Inflammatory macrophage treated with lipopolysaccharide for 4 hours (primary cell): ENCODE results near the gene ADRA1B.

Experiments
- DNase-seq: peaks from one replicate; pipeline ENCODE4 v3.0.0-alpha.2; 2020

ADRA1B gene

DNA sequence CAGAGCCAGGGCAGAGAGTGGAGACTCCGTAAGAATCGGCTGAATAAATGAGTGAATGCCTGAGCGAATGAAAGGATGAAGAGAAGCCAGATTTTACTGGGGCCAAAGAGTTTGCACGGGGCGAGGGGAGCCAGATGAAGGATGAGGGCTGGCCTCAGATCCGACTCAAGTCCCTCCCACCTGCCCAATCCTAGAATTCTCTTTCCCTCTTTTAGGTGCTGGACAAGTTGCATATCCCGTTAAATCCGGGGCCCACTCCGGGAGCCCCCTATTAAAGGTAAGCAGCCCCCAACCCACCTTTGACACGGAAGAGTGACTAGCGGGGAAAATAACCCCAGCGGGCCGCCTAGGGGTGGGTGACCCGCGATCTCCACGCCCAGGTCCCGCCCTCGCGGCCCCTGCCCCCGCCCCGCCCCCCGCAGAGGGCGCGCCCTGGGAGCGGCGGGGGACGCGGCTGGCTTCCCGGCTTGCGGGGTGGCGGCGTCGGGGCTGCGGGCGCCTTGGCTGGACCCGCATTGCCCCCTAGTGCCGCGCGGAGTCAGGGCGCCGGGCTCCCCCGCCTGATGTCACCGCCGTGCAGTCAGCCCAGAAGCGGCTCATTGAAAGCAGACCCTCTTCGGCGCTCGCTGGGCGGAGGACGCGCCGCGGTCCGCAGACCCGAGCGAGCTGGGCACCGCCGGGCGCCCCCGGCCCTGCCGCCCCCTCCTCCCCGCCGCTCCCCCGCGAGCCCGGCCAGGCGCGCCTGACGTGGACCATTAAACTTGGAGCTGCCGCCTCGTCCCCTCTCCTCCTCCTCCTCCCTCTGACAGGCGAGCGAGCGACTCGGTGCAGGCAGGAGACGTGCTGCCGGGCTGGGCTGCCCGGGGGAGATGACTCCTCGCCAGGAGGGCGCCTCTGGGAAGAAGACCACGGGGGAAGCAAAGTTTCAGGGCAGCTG, at the start of gene ADRA1B:
TSS of gene ADRA1B (plus strand) at position 579 of the 937 bp plus-strand sequence. CDS start 424 bp downstream, outside the sequence.
- peak; percentile 65 for DNase-seq

DNA sequence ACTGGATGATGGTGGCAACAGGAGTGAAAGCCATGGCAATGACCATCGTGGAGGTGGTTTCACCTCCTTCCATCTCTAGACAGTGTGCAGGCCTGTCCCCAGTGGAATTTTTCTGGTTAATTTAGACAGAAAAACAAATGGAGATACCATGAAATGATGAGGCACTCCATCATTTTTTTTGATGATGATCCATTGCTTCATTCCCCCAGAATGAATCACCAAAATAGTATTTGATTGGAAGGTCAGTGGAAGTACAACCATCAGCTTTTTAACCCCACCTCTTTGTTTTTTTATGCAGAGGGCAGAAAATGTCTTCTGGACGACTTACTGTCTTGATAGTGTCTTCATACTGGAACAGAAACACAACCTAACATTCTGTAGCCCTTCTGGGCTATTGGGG, 42.6 kb upstream of the ADRA1B start:
- DNase-seq = no peak

DNA sequence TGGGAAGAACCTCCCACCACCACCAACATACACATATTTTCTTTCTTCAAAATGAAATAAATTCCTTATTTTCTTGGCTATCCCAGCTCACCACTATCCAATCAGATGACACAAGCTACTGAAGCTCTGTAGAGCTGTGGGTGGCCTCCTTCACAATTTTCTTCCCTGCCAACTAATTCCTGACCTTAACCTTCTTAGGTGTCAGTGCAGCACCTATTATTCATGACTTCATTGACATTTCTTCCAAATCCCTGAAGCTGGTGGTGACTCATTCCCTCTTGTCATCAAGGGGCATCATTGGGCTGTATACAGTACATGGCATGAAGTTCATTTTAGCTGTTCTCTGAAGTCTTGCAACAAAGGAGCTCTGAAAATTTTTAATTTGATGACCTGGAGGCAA, 42.0 kb upstream of the ADRA1B start:
- no peak for DNase-seq

GRCh38 chr5:159877016-159877415, 39.3 kb upstream of the ADRA1B start:
- no peak for DNase-seq

DNA sequence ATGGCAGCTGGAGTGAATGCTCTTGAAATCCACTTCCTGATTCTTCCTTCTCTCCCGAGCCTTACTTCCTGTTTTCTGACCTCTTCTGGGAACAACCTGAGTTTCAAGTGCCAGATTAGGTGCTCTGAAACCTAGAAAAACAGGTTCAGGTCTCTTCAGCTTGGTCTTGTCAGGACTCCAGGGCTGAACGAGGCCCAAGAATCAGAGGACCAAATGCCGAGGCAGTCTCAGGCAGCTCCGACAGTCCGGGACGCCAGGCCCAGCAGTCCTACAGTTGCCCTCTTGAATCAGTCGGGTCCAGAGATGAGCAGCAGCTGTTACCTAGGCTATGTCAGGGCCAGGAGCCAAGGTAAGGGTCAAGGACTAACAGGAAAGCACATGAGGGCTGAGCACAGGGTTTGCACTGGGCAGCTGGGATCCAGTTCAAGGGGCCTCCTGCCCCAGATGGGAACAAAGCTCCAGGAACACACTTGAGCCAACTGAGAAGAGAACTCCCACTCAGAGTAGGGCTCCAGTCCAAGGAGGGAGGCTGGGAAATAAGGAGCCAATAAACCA, 38.3 kb upstream of the ADRA1B start:
- DNase-seq = no peak

DNA sequence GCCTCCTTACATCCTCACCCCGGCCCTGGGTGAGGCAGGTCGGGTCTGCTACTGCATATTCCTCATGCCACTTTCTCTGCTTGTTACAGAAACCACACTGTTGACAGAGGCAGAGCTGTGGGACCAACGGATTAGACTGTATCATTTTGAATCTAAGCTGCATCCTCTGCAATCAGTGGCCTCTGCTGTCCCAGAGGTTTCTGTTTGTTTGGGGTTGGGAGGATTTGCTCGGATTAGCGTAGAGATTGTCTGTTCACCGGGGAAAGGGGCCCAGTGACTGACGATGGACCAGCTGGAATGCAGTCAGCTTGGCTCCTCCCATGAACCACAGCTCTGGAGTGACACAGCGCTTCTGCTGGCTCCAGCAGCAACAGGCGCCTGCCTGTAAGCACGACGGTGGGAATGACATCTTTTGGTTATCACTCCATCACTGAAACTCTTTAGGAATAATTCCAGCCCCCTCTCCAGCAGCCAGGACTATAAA, 37.3 kb upstream of the ADRA1B start:
- DNase-seq = no peak

- DNase-seq = no peak
Observed at GRCh38 chr5:159880676-159881075, 35.6 kb upstream of the ADRA1B start.

- no peak for DNase-seq
Observed at GRCh38 chr5:159881967-159882366, 34.3 kb upstream of the ADRA1B start.

GRCh38 chr5:159883522-159883950, 32.7 kb upstream of the ADRA1B start:
- no peak for DNase-seq

DNA sequence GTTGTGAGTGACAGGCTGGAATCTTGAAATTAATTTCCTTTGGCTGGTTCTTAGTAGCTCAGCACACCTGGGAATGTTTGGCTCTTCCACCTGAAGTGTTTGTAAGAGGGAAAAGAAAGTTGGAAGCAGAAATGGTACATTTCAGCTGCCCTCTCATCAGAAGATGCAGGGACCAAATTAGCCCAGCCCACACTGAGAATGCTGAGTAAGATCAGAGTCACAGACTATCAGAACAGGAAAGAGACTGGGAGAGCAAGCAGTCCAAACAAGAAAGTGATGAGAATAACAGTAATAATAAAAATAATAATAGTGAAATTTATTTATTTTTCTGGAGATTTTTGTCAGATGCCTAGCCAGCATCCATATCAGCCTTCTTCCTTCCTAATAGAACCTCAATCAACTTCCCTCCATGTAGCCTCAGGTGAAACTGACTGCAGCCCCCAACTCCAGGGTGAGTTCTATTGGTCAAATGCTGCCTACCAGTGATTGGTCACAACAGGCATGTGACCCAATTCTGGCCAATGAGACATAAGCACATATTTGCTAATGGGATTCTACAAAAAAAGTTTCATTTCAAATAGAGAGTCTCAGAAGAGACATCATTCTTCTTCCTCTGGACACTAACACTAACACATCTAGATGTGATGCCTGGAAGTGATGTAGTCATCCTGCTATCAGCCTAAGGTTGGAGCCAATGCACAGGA, 31.2 kb upstream of the ADRA1B start:
- DNase-seq = no peak

GRCh38 chr5:159886296-159886695, 30.0 kb upstream of the ADRA1B start:
- DNase-seq = no peak

GRCh38 chr5:159887050-159887449, 29.2 kb upstream of the ADRA1B start:
- DNase-seq = no peak

GRCh38 chr5:159888860-159889259, 27.4 kb upstream of the ADRA1B start:
- DNase-seq = no peak

DNA sequence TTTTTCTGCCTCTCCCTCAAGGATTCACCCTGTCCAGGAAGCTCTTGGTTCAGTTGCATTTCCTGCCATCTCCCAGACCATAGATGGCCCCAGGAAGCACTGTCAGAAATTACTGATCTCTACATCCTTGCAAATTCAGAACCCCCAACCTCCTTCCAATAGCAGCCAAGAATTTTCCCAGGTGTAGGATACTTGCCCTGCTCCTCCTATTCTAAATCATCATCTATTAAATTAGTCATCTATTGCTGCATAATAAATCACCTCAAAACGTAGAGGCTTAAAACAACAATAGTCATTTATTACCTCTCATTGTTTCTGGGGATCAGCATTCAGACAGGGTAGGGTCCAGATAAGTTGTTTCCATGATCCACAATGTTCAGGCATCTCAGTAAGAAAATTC, 26.1 kb upstream of the ADRA1B start:
- DNase-seq = no peak

- no peak for DNase-seq
Observed at GRCh38 chr5:159891371-159891770, 24.9 kb upstream of the ADRA1B start.

- no peak for DNase-seq
Observed at GRCh38 chr5:159893040-159893695, 23.1 kb upstream of the ADRA1B start.

DNA sequence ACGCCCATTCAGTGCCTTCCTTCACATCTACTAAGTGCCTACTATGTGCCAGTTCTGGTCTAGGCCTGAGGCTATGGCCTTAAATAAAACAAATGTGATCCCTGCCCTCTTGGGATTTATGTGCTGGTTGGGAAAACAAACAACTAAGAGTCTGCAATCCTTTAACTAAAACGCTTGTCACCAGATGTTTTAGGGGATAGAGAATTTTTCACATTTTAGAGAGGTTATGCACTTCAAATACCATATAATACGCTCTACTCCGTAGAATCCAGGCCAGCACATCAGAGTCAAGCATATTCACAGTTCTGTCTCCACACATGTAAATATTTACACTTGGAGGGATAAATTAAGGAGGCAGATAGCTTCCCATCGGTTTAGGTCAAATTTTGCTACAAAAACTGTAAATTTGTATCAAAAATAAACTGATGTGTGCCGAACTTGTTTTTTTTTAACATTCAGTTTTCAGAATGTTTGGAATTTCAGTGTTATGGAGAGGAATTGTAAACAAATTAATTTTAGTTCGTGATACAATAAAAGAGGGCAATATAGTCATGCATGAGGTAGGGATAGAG, 22.0 kb upstream of the ADRA1B start:
- DNase-seq = no peak

GRCh38 chr5:159897786-159898393, 18.4 kb upstream of the ADRA1B start:
- DNase-seq = no peak

DNA sequence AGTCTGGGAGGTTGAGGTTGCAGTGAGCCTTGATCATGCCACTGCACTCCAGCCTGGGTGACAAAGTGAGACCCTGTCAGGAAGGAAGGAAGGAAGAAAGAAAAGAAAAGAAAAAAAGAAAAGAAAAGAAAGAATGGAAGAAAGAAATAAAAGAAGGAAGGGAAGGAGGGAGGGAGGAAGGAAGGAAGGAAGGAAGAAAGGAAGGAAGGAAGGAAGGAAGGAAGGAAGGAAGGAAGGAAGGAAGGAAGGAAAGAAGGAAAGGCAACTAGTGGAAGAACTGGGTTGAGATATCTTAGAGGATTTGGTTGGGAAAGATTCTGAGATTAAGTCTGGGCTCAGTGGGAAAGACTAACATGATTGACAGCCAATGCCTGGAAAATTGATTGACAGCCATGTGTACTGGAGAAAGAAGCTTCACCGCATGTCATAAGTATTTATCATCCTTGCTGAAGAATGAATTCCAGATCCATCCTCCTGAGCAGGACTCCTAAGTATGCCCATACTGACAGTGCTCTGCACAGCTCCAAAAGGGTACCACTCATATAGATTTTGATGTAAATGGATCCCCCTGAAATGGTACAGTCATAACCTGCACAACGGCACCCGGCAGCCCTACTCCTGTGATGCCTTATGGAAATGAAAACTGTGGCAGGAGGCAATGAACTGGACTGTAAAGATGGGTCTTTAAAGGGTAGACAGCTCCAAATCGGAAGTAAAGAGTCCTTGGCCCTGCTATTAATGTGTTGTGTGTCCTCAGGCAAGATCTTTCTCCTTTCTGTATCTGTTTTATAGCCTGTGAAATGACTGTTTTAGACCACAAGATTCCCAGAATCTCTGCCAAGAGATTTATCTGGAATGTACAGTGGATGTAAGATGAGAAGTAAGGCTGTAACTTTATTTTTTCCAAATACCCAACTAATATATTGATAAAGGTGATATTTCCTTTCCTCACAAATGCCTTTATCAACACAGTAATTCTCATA, 16.9 kb upstream of the ADRA1B start:
- no peak for DNase-seq

DNA sequence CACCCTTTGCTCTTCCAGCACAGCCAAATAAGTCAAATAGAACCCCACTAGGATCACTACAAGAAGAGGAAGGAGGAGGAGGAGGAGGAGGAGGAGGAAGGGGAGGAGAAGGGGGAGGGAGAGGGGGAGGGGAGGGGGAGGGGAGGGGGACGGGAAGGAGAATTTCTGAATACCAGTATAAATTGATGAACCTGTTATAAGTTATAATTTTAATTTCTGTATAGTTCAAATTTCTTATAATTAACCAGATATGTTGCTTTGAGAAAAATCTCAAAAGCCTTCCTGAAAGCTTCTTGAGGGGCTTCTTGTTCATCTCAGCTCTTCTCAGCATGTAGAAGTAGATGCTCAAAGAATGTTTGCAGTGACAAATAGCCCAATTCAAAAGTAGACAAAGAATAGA, 15.0 kb upstream of the ADRA1B start:
- DNase-seq = no peak

DNA sequence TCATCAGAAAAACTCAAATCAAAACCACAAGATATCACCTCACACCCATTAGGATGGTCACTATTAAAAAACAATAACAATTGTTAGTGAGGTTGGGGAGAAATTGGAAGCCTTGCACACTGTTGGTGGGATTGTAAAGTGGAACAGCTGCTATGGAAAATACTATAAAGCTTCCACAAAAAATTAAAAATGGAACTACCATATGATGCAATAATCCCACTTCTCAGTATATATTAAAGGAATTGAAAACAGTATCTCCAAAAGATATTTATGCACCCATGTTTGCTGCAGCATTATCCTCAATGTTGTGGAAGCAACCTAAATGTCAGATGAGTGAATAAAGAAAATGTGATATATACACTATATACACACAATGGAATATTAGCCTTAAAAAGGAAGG, 14.5 kb upstream of the ADRA1B start:
- DNase-seq = peak; percentile 13
